HepG2 (cell line): ENCODE results near the gene PGK2. TPM values are rescaled to one million over a fixed set of nuclear protein-coding genes. Genes with fewer than 3 reads are reported as not detected.
A peak's percentile ranks its signal among the peaks of the same experiment; 100 is the strongest.

Experiments used
- CCAR2 ChIP-seq: fragments of 200-400 bp; formaldehyde crosslinking; optimal IDR thresholded peaks from 2 replicates; pipeline ENCODE3; 2018; ENCODE audit warnings: low read depth, mild to moderate bottlenecking, low read length, moderate library complexity
- HOXA7 ChIP-seq: sonication (generic); formaldehyde crosslinking; IDR thresholded peaks from 2 replicates; pipeline ENCODE4 v1.8.1; 2022; ENCODE audit warnings: mild to moderate bottlenecking, missing genetic modification reagents, moderate library complexity
- ONECUT2 ChIP-seq: sonication (generic); formaldehyde crosslinking; IDR thresholded peaks from 2 replicates; pipeline ENCODE4 v1.4.0; 2020; ENCODE audit warnings: missing genetic modification reagents
- RBM22 ChIP-seq: fragments of 200-400 bp; formaldehyde crosslinking; optimal IDR thresholded peaks from 2 replicates; pipeline ENCODE3; 2017; ENCODE audit warnings: mild to moderate bottlenecking, low read length, moderate library complexity
- RCOR2 ChIP-seq: IDR thresholded peaks from 2 replicates; pipeline ENCODE4 v1.6.1; 2016; ENCODE audit warnings: missing biosample characterization, missing genetic modification reagents
- SALL1 ChIP-seq: sonication (generic); formaldehyde crosslinking; IDR thresholded peaks from 2 replicates; pipeline ENCODE4 v1.8.0; 2022; ENCODE audit warnings: mild to moderate bottlenecking, missing genetic modification reagents
- TRIM24 ChIP-seq: sonication (generic); formaldehyde crosslinking; IDR thresholded peaks from 2 replicates; pipeline ENCODE4 v1.8.0; 2022; ENCODE audit warnings: mild to moderate bottlenecking, missing genetic modification reagents
- ZBTB8A ChIP-seq: sonication (generic); formaldehyde crosslinking; IDR thresholded peaks from 2 replicates; pipeline ENCODE4 v1.4.0; 2020; ENCODE audit warnings: mild to moderate bottlenecking, low read depth, missing genetic modification reagents, borderline replicate concordance
- ZFP82 ChIP-seq: sonication (generic); formaldehyde crosslinking; IDR thresholded peaks from 2 replicates; pipeline ENCODE4 v1.5.1; 2020; ENCODE audit warnings: mild to moderate bottlenecking, missing genetic modification reagents, borderline replicate concordance
- ZNF660 ChIP-seq: sonication (generic); formaldehyde crosslinking; IDR thresholded peaks from 2 replicates; pipeline ENCODE4 v1.5.1; 2020; ENCODE audit warnings: mild to moderate bottlenecking, low read depth, missing genetic modification reagents, borderline replicate concordance
- ZNF674 ChIP-seq: sonication (generic); formaldehyde crosslinking; IDR thresholded peaks from 2 replicates; pipeline ENCODE4 v1.5.0; 2020; ENCODE audit warnings: low read depth, mild to moderate bottlenecking, missing genetic modification reagents
- polyA plus RNA-seq, 8 experiments: library from polyadenylated mRNA; depleted of rRNA in 3 of 8; stranded (reverse) in 7 of 8; unstranded in 1 of 8; fragments of >200 nt; fragmentation: Illumina TruSeq in 4 of 8; extraction: Trizol in 4 of 8; gene quantifications; 2 replicates each; pipeline versions ENCODE4 v1.2.1 to v1.2.3, GENCODE V29; 2011 to 2016; ENCODE audit warnings: low read depth in 4 of 8, missing spikeins in 1 of 8, mixed read lengths in 1 of 8; ENCODE audit not compliant: insufficient read depth in 1 of 8
- total RNA-seq, 5 experiments: library from RNA; depleted of rRNA; stranded (reverse); fragments of >200 nt; fragmentation: Illumina TruSeq; extraction: Trizol; gene quantifications; 2 replicates each; pipeline ENCODE4 v1.2.3, GENCODE V29; 2016; ENCODE audit warnings: low read depth in 1 of 5
- TF ChIP-seq, protein P1 (sequence below): sonication (generic); formaldehyde crosslinking; conservative IDR thresholded peaks from 2 replicates; pipeline ENCODE4 v1.5.0; 2020; ENCODE audit warnings: missing genetic modification reagents
- TF ChIP-seq, protein P2 (sequence below): sonication (generic); formaldehyde crosslinking; IDR thresholded peaks from 2 replicates; pipeline ENCODE4 v1.5.0; 2020; ENCODE audit warnings: mild to moderate bottlenecking, missing genetic modification reagents
- TF ChIP-seq, protein P3 (sequence below): sonication (generic); formaldehyde crosslinking; IDR thresholded peaks from 2 replicates; pipeline ENCODE4 v1.4.0; 2020; ENCODE audit warnings: mild to moderate bottlenecking, missing genetic modification reagents, borderline replicate concordance
- TF ChIP-seq, protein P4 (sequence below): sonication (generic); formaldehyde crosslinking; IDR thresholded peaks from 2 replicates; pipeline ENCODE4 v1.5.0; 2020; ENCODE audit warnings: missing genetic modification reagents
- TF ChIP-seq, protein P5 (sequence below): sonication (generic); formaldehyde crosslinking; IDR thresholded peaks from 2 replicates; pipeline ENCODE4 v1.5.0; 2020; ENCODE audit warnings: missing genetic modification reagents

PGK2 gene
- total and polyA plus RNA-seq, 2 of the 13 experiments (the other 11 are each of a cell fraction or from before 2014, with no cell fraction given) = not detected

DNA sequence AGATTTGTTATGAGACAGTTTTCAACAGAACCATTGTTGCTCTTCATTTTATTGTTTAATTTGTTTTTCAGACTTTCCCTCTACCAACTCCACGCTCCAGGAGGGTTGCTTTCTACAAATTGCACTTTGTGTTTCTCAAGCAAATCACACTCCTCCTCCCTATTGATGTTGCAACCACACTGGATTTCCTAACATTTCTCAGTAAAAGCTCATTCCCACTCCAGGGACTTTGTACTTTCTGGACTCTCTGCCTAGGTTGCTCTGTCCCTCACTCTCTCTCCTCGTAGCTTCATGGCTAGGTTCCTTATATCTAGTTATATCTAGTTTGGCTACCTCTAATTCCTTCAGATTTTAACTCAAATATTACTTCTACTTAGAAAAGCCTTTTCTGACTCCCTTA is 20.3 kb downstream of the PGK2 start (continued):
- TF ChIP-seq ZNF660 (no peak), RBM22 (no peak), ZBTB8A (no peak), HOXA7 (CRISPR knock-in tag) (no peak), ZNF674 (CRISPR knock-in tag) (no peak), ONECUT2 (no peak), RCOR2 (peak; percentile 82), ZFP82 (no peak), SALL1 (peak; percentile 61; the same call in 1 of the 2 replicates), CCAR2 (no peak), TRIM24 (CRISPR knock-in tag) (peak; percentile 92)
- TF ChIP-seq, protein P1, sequence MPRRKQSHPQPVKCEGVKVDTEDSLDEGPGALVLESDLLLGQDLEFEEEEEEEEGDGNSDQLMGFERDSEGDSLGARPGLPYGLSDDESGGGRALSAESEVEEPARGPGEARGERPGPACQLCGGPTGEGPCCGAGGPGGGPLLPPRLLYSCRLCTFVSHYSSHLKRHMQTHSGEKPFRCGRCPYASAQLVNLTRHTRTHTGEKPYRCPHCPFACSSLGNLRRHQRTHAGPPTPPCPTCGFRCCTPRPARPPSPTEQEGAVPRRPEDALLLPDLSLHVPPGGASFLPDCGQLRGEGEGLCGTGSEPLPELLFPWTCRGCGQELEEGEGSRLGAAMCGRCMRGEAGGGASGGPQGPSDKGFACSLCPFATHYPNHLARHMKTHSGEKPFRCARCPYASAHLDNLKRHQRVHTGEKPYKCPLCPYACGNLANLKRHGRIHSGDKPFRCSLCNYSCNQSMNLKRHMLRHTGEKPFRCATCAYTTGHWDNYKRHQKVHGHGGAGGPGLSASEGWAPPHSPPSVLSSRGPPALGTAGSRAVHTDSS (CRISPR knock-in tag) = no peak
- TF ChIP-seq, protein P2, sequence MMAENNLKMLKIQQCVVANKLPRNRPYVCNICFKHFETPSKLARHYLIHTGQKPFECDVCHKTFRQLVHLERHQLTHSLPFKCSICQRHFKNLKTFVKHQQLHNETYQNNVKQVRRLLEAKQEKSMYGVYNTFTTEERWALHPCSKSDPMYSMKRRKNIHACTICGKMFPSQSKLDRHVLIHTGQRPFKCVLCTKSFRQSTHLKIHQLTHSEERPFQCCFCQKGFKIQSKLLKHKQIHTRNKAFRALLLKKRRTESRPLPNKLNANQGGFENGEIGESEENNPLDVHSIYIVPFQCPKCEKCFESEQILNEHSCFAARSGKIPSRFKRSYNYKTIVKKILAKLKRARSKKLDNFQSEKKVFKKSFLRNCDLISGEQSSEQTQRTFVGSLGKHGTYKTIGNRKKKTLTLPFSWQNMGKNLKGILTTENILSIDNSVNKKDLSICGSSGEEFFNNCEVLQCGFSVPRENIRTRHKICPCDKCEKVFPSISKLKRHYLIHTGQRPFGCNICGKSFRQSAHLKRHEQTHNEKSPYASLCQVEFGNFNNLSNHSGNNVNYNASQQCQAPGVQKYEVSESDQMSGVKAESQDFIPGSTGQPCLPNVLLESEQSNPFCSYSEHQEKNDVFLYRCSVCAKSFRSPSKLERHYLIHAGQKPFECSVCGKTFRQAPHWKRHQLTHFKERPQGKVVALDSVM (CRISPR knock-in tag) = no peak
- TF ChIP-seq, protein P3, sequence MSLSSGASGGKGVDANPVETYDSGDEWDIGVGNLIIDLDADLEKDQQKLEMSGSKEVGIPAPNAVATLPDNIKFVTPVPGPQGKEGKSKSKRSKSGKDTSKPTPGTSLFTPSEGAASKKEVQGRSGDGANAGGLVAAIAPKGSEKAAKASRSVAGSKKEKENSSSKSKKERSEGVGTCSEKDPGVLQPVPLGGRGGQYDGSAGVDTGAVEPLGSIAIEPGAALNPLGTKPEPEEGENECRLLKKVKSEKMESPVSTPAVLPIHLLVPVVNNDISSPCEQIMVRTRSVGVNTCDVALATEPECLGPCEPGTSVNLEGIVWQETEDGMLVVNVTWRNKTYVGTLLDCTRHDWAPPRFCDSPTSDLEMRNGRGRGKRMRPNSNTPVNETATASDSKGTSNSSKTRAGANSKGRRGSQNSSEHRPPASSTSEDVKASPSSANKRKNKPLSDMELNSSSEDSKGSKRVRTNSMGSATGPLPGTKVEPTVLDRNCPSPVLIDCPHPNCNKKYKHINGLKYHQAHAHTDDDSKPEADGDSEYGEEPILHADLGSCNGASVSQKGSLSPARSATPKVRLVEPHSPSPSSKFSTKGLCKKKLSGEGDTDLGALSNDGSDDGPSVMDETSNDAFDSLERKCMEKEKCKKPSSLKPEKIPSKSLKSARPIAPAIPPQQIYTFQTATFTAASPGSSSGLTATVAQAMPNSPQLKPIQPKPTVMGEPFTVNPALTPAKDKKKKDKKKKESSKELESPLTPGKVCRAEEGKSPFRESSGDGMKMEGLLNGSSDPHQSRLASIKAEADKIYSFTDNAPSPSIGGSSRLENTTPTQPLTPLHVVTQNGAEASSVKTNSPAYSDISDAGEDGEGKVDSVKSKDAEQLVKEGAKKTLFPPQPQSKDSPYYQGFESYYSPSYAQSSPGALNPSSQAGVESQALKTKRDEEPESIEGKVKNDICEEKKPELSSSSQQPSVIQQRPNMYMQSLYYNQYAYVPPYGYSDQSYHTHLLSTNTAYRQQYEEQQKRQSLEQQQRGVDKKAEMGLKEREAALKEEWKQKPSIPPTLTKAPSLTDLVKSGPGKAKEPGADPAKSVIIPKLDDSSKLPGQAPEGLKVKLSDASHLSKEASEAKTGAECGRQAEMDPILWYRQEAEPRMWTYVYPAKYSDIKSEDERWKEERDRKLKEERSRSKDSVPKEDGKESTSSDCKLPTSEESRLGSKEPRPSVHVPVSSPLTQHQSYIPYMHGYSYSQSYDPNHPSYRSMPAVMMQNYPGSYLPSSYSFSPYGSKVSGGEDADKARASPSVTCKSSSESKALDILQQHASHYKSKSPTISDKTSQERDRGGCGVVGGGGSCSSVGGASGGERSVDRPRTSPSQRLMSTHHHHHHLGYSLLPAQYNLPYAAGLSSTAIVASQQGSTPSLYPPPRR (CRISPR knock-in tag) = no peak
- TF ChIP-seq, protein P4, sequence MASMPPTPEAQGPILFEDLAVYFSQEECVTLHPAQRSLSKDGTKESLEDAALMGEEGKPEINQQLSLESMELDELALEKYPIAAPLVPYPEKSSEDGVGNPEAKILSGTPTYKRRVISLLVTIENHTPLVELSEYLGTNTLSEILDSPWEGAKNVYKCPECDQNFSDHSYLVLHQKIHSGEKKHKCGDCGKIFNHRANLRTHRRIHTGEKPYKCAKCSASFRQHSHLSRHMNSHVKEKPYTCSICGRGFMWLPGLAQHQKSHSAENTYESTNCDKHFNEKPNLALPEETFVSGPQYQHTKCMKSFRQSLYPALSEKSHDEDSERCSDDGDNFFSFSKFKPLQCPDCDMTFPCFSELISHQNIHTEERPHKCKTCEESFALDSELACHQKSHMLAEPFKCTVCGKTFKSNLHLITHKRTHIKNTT (CRISPR knock-in tag) = no peak
- TF ChIP-seq, protein P5, sequence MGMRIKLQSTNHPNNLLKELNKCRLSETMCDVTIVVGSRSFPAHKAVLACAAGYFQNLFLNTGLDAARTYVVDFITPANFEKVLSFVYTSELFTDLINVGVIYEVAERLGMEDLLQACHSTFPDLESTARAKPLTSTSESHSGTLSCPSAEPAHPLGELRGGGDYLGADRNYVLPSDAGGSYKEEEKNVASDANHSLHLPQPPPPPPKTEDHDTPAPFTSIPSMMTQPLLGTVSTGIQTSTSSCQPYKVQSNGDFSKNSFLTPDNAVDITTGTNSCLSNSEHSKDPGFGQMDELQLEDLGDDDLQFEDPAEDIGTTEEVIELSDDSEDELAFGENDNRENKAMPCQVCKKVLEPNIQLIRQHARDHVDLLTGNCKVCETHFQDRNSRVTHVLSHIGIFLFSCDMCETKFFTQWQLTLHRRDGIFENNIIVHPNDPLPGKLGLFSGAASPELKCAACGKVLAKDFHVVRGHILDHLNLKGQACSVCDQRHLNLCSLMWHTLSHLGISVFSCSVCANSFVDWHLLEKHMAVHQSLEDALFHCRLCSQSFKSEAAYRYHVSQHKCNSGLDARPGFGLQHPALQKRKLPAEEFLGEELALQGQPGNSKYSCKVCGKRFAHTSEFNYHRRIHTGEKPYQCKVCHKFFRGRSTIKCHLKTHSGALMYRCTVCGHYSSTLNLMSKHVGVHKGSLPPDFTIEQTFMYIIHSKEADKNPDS = no peak
